Nephron (organoid): ENCODE measurements around the gene GSTM3.
"Not testable (repeated sequence)": the region's sequence is repeated elsewhere in the genome, so short reads cannot be mapped to it uniquely, and the experiment has no call there.

Experiments used
- H3K27ac Mint-ChIP-seq, 3 experiments: 2 replicates each; pipeline ENCODE4 v1.8.0; 2020; ENCODE audit warnings: mixed read lengths in 3 of 3, mild to moderate bottlenecking in 2 of 3, moderate library complexity in 1 of 3
- H3K27me3 Mint-ChIP-seq: 2 replicates; pipeline ENCODE4 v1.8.0; 2021; ENCODE audit warnings: low read depth, mild to moderate bottlenecking, moderate library complexity, mixed read lengths
- H3K36me3 Mint-ChIP-seq: 2 replicates; pipeline ENCODE4 v1.8.0; 2020; ENCODE audit warnings: low read depth, mixed read lengths
- H3K4me1 Mint-ChIP-seq: 2 replicates; pipeline ENCODE4 v1.8.0; 2020; ENCODE audit warnings: mixed read lengths
- H3K4me3 Mint-ChIP-seq, 3 experiments: 2 replicates each; pipeline ENCODE4 v1.8.0; 2020; ENCODE audit warnings: mild to moderate bottlenecking in 3 of 3, mixed read lengths in 3 of 3, moderate library complexity in 2 of 3
- H3K9me3 Mint-ChIP-seq: 2 replicates; pipeline ENCODE4 v1.8.0; 2020; ENCODE audit warnings: mixed read lengths
- TF ChIP-seq, protein P1 (sequence below), 3 experiments: fragments of 200-600 bp; sonication (generic); IDR thresholded peaks; one replicate each; pipeline ENCODE4 v1.5.0; 2021; ENCODE audit warnings: antibody characterized with exemption in 3 of 3; ENCODE audit not compliant: unreplicated experiment in 3 of 3

Gene GSTM3

DNA sequence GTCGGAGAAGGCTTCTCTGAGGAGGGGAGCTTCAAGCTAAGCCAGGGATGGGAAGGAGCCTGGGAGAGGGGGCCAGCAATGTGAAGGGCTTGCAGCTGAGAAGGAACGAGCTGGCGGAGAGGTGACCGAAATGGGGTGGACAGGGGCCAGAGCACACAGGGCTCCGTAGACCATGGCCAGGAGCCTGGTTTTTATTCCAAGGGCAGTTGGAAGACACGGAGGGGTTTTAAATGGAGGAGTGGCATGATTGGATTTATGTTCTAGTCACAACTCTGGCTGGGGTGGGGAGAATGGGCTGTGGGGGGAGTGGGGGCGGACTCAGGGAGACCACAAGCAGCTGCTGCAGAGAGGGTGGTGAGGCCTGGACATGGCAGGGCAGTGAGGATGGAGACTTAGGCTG is 28.0 kb upstream of the GSTM3 start:
- no peak overlapping the region for H3K4me3 Mint-ChIP-seq
- peaks cover 7% of the 10 kb centered on the region for H3K27me3 Mint-ChIP-seq
- TF ChIP-seq, protein P1, sequence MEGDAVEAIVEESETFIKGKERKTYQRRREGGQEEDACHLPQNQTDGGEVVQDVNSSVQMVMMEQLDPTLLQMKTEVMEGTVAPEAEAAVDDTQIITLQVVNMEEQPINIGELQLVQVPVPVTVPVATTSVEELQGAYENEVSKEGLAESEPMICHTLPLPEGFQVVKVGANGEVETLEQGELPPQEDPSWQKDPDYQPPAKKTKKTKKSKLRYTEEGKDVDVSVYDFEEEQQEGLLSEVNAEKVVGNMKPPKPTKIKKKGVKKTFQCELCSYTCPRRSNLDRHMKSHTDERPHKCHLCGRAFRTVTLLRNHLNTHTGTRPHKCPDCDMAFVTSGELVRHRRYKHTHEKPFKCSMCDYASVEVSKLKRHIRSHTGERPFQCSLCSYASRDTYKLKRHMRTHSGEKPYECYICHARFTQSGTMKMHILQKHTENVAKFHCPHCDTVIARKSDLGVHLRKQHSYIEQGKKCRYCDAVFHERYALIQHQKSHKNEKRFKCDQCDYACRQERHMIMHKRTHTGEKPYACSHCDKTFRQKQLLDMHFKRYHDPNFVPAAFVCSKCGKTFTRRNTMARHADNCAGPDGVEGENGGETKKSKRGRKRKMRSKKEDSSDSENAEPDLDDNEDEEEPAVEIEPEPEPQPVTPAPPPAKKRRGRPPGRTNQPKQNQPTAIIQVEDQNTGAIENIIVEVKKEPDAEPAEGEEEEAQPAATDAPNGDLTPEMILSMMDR (IDR thresholded peaks at IDR 0.05; ENCODE audit: unreplicated experiment in 3 of 3), result no peak
- H3K4me1 Mint-ChIP-seq, result peaks cover 12% of the 10 kb centered on the region
- no peaks in the 10 kb centered on the region for H3K36me3 Mint-ChIP-seq
- H3K27ac Mint-ChIP-seq, result peak overlapping the region in 1 of 3 experiments; percentile 25
- H3K9me3 Mint-ChIP-seq, result no peaks in the 10 kb centered on the region

DNA sequence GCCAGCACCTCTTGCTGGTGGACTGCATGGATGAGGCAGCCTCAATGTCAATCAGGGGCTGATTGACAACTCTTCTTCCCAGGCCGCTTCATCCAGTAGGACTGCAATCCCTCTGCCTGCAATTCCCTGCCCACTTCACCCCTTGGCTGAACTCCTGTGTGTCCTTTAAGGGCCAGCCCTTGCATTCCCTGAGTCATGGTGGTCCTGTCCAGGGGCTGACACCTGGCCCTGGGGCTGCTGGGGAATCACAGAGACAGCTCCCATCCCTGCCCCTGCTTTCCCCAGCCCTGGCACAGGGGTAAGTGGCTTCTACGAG is 27.5 kb upstream of the GSTM3 start:
- no peak overlapping the region for H3K4me3 Mint-ChIP-seq
- H3K4me1 Mint-ChIP-seq, result peaks cover 7% of the 10 kb centered on the region
- no peaks in the 10 kb centered on the region for H3K9me3 Mint-ChIP-seq

DNA sequence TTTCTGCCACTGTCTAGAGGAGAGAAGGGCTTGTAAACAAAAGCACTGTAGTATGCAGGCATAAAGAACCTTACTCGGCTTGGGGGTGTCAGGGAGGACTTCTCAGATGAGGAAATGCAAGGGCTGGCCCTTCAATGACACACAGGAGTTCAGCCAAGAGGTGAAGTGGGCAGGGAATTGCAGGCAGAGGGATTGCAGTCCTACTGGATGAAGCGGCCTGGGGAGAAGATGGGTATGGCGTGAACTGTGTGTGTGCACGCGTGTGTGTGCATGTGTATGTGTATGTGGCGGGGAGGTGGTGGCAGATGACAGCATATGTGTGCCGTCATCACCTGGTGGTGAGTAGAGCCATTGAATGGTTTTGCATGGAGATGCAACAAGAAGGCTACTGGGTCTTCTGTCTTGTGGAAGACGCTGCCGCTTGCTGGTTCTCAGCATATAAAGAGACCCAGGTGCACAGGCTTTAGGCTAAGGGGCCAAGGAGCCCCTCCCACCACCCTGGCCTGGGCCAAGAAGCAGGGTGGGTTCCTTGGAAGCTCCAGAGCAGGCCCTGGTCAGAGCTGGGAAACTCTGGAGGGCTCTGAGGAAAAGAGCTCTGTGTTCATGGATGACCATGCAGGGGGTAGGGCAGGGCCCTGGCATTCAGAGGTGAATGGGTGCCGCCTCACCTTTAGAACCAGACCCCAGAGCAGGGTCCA is 26.9 kb upstream of the GSTM3 start:
- H3K4me3 Mint-ChIP-seq, result no peak overlapping the region
- H3K9me3 Mint-ChIP-seq, result no peaks in the 10 kb centered on the region
- peaks cover 7% of the 10 kb centered on the region for H3K4me1 Mint-ChIP-seq
- H3K27me3 Mint-ChIP-seq, result peaks cover 7% of the 10 kb centered on the region
- H3K27ac Mint-ChIP-seq, result no peak overlapping the region
- TF ChIP-seq, protein P1 (IDR thresholded peaks at IDR 0.05; ENCODE audit: unreplicated experiment in 3 of 3), result no peak
- no peaks in the 10 kb centered on the region for H3K36me3 Mint-ChIP-seq

More for the DNA sequence above, 27.5 kb upstream of the GSTM3 start:
- H3K27ac Mint-ChIP-seq, result no peak overlapping the region
- H3K36me3 Mint-ChIP-seq, result no peaks in the 10 kb centered on the region
- peaks cover 7% of the 10 kb centered on the region for H3K27me3 Mint-ChIP-seq
- TF ChIP-seq, protein P1 (IDR thresholded peaks at IDR 0.05; ENCODE audit: unreplicated experiment in 3 of 3), result no peak

DNA sequence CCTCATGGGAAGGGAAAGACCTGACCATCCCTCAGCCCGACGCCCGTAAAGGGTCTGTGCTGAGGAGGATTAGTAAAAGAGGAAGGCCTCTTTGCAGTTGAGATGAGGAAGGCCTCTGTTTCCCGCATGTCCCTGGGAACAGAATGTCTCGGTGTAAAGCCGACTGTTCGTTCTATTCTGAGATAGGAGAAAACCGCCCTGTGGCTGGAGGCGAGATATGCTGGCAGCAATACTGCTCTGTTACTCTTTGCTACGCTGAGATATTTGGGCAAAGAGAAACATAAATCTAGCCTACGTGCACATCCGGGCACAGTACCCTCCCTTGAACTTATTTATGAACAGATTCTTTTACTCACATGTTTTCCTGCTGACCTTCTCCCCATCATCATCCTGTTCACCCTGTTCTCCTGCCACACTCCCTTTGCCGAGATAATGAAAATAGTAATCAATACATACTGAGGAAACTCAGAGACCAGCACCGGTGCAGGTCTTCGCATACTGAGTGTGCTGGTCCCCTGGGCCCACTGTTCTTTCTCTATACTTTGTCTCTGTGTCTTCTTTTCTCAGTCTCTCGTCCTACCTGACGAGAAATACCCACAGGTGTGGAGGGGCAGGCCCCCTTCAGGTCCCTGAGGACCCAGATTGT is 26.3 kb upstream of the GSTM3 start:
- not testable (repeated sequence) for H3K9me3 Mint-ChIP-seq, H3K36me3 Mint-ChIP-seq, H3K27me3 Mint-ChIP-seq, H3K4me1 Mint-ChIP-seq, H3K4me3 Mint-ChIP-seq, H3K27ac Mint-ChIP-seq

DNA sequence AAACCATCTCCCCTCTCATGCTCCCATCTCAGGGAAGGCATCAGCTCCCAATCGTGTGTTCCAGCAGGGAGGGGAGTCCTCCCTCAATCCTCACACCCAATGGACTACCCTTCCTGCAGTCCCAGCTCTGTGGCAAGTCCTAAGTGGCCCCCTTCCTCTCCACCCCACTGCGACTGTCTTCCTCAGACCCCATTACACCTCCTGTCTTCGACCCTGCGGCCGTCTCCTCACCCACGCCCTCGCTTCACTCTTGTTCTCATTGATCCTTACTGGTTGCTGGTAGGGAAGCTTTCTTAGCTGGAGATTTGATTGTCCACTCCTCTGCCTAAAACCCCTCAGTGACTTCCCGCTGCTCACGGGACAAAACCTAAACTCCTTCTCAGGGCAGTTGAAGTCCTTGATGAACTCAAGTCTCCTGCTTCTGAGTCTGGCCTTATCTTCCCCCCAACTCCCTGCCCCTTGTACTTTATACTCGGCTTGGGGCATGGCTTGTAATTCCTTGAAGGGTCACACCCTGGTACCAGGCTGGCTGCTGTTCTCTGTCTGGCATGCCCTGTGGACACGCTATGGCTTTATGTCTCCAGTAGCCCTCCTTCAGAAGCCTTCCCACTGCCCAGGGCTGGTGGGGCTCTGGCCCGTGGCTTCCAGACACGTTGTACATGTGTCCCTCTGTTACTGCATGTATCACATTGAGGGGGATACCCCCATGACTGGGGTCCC is 25.2 kb upstream of the GSTM3 start:
- Mint-ChIP-seq H3K36me3 (no peaks in the 10 kb centered on the region), H3K27ac (no peak overlapping the region), H3K27me3 (peaks cover 6% of the 10 kb centered on the region), H3K9me3 (no peaks in the 10 kb centered on the region), H3K4me1 (peaks cover 2% of the 10 kb centered on the region), H3K4me3 (no peak overlapping the region)
- TF ChIP-seq, protein P1 (IDR thresholded peaks at IDR 0.05; ENCODE audit: unreplicated experiment in 3 of 3), result no peak

DNA sequence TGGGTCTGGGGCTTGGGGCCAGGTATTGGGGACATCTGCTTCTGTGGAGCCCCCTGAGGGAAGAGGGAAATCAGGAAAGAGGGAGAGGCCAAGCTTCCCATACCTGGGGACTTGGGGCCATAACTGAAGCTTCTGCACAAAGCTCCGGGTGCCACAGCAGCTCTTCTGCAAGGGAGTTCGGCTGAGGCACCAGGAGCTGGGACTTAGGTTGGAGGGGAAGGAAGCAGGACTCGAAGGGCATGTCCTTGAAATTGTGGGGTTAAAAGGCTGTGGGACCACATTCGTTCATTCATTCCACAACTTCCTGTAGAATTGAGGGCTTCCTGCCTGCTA is 24.6 kb upstream of the GSTM3 start:
- Mint-ChIP-seq H3K4me3 (no peak overlapping the region), H3K9me3 (no peaks in the 10 kb centered on the region), H3K4me1 (no peaks in the 10 kb centered on the region), H3K36me3 (no peaks in the 10 kb centered on the region), H3K27me3 (peaks cover 3% of the 10 kb centered on the region), H3K27ac (no peak overlapping the region)
- TF ChIP-seq, protein P1 (IDR thresholded peaks at IDR 0.05; ENCODE audit: unreplicated experiment in 3 of 3), result no peak
